Skeletal muscle tissue (tissue), 4 donors: ENCODE measurements around the gene MAD1L1. TPM values are rescaled to one million over a fixed set of nuclear protein-coding genes. Genes with fewer than 3 reads are reported as not detected.

Source experiments
- H3K27ac ChIP-seq: one replicate; pipeline ENCODE4 v1.7.0; 2013; ENCODE audit warnings: mild to moderate bottlenecking, low read depth, low read length, inconsistent platforms
- H3K27me3 ChIP-seq, 3 donors: one replicate each; pipeline ENCODE4 v1.7.0; 2013; ENCODE audit warnings: low read length in 3 of 3; ENCODE audit not compliant: control insufficient read depth in 3 of 3, insufficient read depth in 3 of 3
- H3K36me3 ChIP-seq, 3 donors: one replicate each; pipeline ENCODE4 v1.7.0; 2013; ENCODE audit warnings: low read length in 3 of 3; ENCODE audit not compliant: control insufficient read depth in 3 of 3, insufficient read depth in 3 of 3
- H3K4me1 ChIP-seq, 3 donors: one replicate each; pipeline ENCODE4 v1.7.0; 2013; ENCODE audit warnings: low read length in 3 of 3, mild to moderate bottlenecking in 3 of 3; ENCODE audit not compliant: control insufficient read depth in 3 of 3, insufficient read depth in 3 of 3
- H3K4me3 ChIP-seq, 3 donors: one replicate each; pipeline ENCODE4 v1.7.0; 2013; ENCODE audit warnings: low read length in 3 of 3
- H3K9ac ChIP-seq, 3 donors: one replicate each; pipeline ENCODE4 v1.7.0; 2013; ENCODE audit warnings: low read length in 3 of 3, mild to moderate bottlenecking in 3 of 3, moderate library complexity in 2 of 3, low read depth in 1 of 3
- H3K9me3 ChIP-seq, 3 donors: one replicate each; pipeline ENCODE4 v1.7.0; 2013; ENCODE audit warnings: low read length in 3 of 3; ENCODE audit not compliant: control insufficient read depth in 3 of 3
- total RNA-seq: library from RNA; depleted of rRNA; stranded (reverse); fragments of >200 nt; gene quantifications from one replicate; pipeline ENCODE4 v1.2.3, GENCODE V29; 2014
- donor health status: Osteomylitis.

The MAD1L1 gene
- total RNA-seq, 1 donor from 2014 or later: 42.3 TPM

- Histone ChIP-seq H3K27ac (no peak overlapping the region), H3K27me3 (no peaks in the 10 kb centered on the region), H3K9ac (no peak overlapping the region), H3K36me3 (peaks cover 10 to 22% (median 15%) of the 10 kb centered on the region in 3 donors), H3K9me3 (no peaks in the 10 kb centered on the region), H3K4me1 (no peaks in the 10 kb centered on the region), H3K4me3 (no peak overlapping the region)
Measured at GRCh38 chr7:2259480-2259879, 26.7 kb upstream of the MAD1L1 start.

- Histone ChIP-seq H3K36me3 (peaks cover 4 to 20% (median 10%) of the 10 kb centered on the region in 3 donors), H3K4me3 (no peak overlapping the region), H3K4me1 (no peaks in the 10 kb centered on the region), H3K9ac (no peak overlapping the region), H3K27me3 (no peaks in the 10 kb centered on the region), H3K27ac (no peak overlapping the region), H3K9me3 (no peaks in the 10 kb centered on the region)
Measured at GRCh38 chr7:2258661-2259365, 26.1 kb upstream of the MAD1L1 start.

GRCh38 chr7:2257651-2258050, 24.9 kb upstream of the MAD1L1 start:
- no peaks in the 10 kb centered on the region for H3K9me3 ChIP-seq
- no peak overlapping the region for H3K27ac ChIP-seq
- no peaks in the 10 kb centered on the region for H3K27me3 ChIP-seq
- no peaks in the 10 kb centered on the region for H3K4me1 ChIP-seq
- no peak overlapping the region for H3K4me3 ChIP-seq
- peaks cover 8 to 20% (median 8%) of the 10 kb centered on the region in 3 donors for H3K36me3 ChIP-seq
- H3K9ac ChIP-seq: no peak overlapping the region

DNA sequence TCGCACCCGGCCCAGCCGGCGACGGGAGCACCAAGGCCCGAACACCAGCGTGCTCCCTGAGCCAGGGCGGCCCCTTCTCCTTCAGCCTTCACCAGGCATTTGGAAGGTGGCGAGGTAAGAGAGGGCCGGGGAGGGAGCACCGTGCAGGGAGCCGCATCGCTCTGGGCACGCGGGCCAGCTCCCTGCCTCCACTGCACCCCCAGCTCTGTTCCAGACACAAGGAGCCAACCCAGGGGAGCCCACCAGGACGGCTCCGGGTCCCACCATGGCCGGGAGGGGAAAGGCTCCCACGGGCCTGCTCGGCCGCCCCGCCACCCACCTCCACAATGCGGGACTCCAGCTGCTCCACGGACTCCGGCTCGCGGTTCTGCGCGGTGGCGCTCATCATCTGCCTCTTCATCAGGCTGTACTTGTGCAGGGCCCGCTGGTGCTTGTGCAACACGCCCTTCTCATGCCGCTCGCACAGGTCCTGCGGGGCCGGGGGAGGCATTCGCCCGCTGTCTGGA, 24.4 kb upstream of the MAD1L1 start:
- Histone ChIP-seq H3K27ac (no peak overlapping the region), H3K27me3 (no peaks in the 10 kb centered on the region), H3K9ac (no peak overlapping the region), H3K9me3 (no peaks in the 10 kb centered on the region), H3K4me3 (no peak overlapping the region), H3K4me1 (no peaks in the 10 kb centered on the region), H3K36me3 (peaks cover 8 to 20% (median 8%) of the 10 kb centered on the region in 3 donors)

- no peaks in the 10 kb centered on the region for H3K9me3 ChIP-seq
- H3K27me3 ChIP-seq: no peaks in the 10 kb centered on the region
- H3K27ac ChIP-seq: no peak overlapping the region
- no peak overlapping the region for H3K9ac ChIP-seq
- peaks cover 8 to 20% (median 8%) of the 10 kb centered on the region in 3 donors for H3K36me3 ChIP-seq
- H3K4me3 ChIP-seq: no peak overlapping the region
- H3K4me1 ChIP-seq: no peaks in the 10 kb centered on the region
Measured at GRCh38 chr7:2256306-2257045, 23.7 kb upstream of the MAD1L1 start.

DNA sequence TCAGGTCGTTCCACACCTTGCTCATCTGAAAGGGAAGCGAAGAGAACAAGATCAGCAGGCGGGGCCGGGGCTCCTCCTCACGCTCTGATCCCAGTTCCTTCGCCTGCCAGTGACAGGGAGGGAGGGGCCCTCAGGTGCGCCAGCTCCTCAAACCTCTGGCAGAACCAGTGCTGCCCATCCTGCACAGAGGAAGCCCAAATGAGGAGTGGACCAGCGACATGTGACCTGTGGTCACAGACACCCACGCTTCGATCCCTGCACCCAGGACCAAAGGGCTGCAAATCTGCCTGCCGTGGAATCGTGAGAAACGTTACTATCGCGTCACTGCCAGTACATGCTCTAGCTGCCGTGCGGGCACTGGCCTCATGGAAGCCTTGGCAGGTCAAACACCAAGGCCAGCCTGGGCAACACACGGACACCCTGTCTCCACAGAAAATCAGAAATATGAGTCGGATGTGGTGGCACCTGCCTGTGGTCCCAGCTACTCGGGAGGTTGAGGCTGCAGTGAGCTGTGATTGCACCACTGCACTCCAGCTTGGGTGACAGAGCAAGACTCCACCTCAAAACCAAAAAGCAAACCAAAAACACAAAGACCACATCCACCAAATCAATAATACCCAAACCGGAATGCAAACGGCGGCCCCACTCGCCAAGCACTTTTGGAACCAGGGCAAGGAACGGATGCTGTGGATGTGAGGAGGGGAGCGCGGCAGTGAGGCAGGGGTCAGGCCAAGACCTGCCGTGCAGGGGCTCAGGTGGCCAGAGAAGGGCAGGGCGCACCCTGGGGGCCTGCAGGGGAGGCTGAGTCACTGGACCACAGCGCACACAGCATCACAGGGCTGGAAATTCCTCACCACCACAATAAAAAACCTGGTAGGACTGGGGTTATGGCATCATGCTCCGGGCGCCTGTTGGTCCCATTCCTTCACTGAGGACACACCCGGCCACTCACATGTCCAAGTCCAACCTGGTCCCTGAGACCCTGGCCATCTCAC, 22.7 kb upstream of the MAD1L1 start:
- no peaks in the 10 kb centered on the region for H3K27me3 ChIP-seq
- H3K9ac ChIP-seq: no peak overlapping the region
- H3K4me1 ChIP-seq: no peaks in the 10 kb centered on the region
- H3K36me3 ChIP-seq: peaks cover 8 to 20% (median 8%) of the 10 kb centered on the region in 3 donors
- no peak overlapping the region for H3K4me3 ChIP-seq
- no peaks in the 10 kb centered on the region for H3K9me3 ChIP-seq
- no peak overlapping the region for H3K27ac ChIP-seq

DNA sequence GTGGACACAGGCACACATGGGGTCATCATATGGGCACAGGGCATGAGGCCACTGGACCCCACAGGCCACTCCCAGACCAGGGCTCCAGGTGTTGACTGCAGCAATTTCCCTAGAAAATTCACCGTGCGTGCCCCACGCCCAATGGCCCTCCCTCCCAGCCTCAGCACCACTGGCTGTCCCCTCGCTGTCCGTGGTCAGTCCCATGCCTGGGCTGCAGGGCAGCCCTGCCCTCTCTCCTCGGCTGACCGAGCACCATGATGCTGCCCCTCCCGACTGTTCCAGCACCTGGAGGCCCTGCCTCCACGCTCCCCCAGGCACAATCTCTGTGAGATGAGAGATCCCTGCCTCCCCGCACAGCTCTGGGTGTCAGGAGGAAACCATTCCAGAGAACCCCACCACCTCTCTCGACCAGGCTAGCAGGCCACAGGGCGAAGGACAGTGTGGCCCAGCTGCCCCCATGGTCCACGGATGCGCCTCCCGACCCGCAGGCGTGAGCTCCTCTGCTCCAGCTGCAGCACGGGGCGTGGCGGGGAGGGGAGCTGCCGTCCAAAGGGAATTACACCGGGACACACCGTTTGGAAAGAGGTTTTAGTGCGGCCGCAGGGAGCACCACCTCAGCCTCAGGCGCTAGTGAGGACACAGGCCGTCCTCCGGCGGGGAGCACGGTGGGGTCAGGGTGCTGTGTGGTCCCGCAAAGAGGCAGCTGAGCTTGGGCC, 21.8 kb upstream of the MAD1L1 start:
- Histone ChIP-seq H3K27me3 (no peaks in the 10 kb centered on the region), H3K4me3 (no peak overlapping the region), H3K9ac (no peak overlapping the region), H3K27ac (no peak overlapping the region), H3K4me1 (peaks cover 0 to 3% (median 0%) of the 10 kb centered on the region in 3 donors), H3K36me3 (peaks cover 8 to 20% (median 8%) of the 10 kb centered on the region in 3 donors), H3K9me3 (no peaks in the 10 kb centered on the region)

DNA sequence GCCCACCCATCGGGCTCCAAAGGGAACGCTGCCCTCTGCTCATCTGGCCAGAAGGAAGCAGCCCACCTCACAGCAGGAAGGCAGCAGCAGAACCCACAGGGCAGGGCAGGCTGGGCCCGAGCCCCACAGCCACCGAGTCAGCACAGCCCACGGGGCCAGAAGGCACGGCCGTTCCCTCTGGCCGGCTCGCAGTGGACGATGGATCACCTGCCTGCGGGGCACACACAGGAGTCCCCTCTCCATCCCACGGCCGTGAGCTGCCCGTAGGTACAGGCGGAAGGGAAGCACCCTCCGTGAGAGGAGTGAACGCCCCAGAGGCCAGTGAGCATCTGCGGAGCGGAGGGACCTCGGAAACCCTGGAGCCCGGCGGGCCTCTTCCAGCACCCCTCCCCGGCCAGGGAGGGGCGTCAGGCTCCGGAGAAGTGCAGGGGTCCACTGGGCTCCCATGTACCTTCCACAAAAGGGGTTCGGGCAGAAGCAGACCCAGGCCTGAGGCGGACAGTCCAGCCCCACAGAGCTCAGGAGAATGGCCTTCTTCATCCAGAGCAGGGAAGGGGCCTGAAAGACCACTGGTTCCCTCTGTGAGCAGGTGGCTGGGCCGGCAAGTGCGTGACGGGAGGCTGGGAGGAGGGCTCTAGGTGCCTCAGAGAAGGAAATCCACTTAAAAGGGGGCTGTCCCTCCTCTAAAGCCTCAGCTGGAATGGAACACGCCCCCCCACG, 20.9 kb upstream of the MAD1L1 start:
- H3K9me3 ChIP-seq: no peaks in the 10 kb centered on the region
- peaks cover 8 to 18% (median 8%) of the 10 kb centered on the region in 3 donors for H3K36me3 ChIP-seq
- no peaks in the 10 kb centered on the region for H3K27me3 ChIP-seq
- H3K4me3 ChIP-seq: no peak overlapping the region
- H3K4me1 ChIP-seq: peaks cover 3 to 7% (median 3%) of the 10 kb centered on the region in 3 donors
- H3K27ac ChIP-seq: no peak overlapping the region
- no peak overlapping the region for H3K9ac ChIP-seq
